K562 (cell line): ENCODE results near the gene FAM117A. TPM values are rescaled to one million over a fixed set of nuclear protein-coding genes. Genes with fewer than 3 reads are reported as not detected.

ENCODE experiments used
- ATAC-seq: fragments of 200-7000 bp; cut with Tn5 transposase; 3 replicates; pipeline ENCODE4 v1.9.1; 2020; ENCODE audit warnings: moderate library complexity
- BruUV-seq: library from RNA; stranded (reverse); fragments of 400-500 nt; replicated peaks from 2 replicates; lab custom pipeline; 2021; lab: Mats Ljungman, UMichigan
- CTCF ChIA-PET: fragments of 300-600 bp; formaldehyde crosslinking; extraction: SDS; loops from one replicate; lab custom pipeline; 2021; ENCODE audit warnings: low intra/inter-chr PET ratio; lab: Yijun Ruan, JAX
- POLR2A ChIA-PET: fragments of 300-600, 350-650 bp; sonication (Branson Sonifier 250); formaldehyde crosslinking; extraction: SDS; loops from one replicate; lab custom pipeline; 2021; ENCODE audit warnings: antibody characterized with exemption, inconsistent platforms; lab: Yijun Ruan, JAX
- DNase-seq, 4 experiments: peaks; one replicate each; pipeline versions ENCODE4 v3.0.0 to v3.0.0-alpha.2; 2011 to 2018; ENCODE audit warnings: low spot score in 3 of 4, mixed read lengths in 3 of 4; ENCODE audit errors: extremely low read depth in 1 of 4
- FAIRE-seq: peaks from 2 replicates; lab custom pipeline; 2011; peaks lifted over from hg19 to GRCh38; lab: Jason Lieb, UNC
- H2AFZ ChIP-seq: 2 replicates; pipeline ENCODE4 v1.6.0; 2011; ENCODE audit warnings: low read depth, low read length, control low read depth, inconsistent platforms
- H3K27ac ChIP-seq: fragments of 200-600 bp; 3 replicates; pipeline ENCODE4 v1.8.0; 2011; ENCODE audit warnings: low read depth, mild to moderate bottlenecking, control low read depth, inconsistent platforms, low read length, moderate library complexity, mixed read lengths; ENCODE audit errors: extremely low read depth
- H3K27me3 ChIP-seq, 2 experiments: fragments of 300-600 bp in 1 of 2; 2 replicates in 1 of 2; 3 replicates in 1 of 2; pipeline versions ENCODE4 v1.6.0 to v1.8.0; 2011; ENCODE audit warnings: inconsistent platforms in 2 of 2, low read length in 2 of 2, mild to moderate bottlenecking in 1 of 2, mixed read lengths in 1 of 2, moderate library complexity in 1 of 2; ENCODE audit not compliant: control insufficient read depth in 2 of 2, insufficient read depth in 2 of 2
- H3K36me3 ChIP-seq: fragments of 300-600 bp; 3 replicates; pipeline ENCODE4 v1.8.0; 2011; ENCODE audit warnings: mild to moderate bottlenecking, low read length, inconsistent platforms; ENCODE audit not compliant: control insufficient read depth, insufficient read depth
- H3K4me1 ChIP-seq, 2 experiments: fragments of 200-600 bp in 1 of 2; replicated peaks in 1 of 2; 2 replicates in 1 of 2; 3 replicates in 1 of 2; pipeline versions ENCODE4 v1.5.1 to v1.8.0; 2011; ENCODE audit warnings: inconsistent platforms in 2 of 2, low read length in 2 of 2, mild to moderate bottlenecking in 1 of 2, mixed read lengths in 1 of 2, moderate library complexity in 1 of 2; ENCODE audit not compliant: control insufficient read depth in 2 of 2, insufficient read depth in 2 of 2
- H3K4me2 ChIP-seq: 2 replicates; pipeline ENCODE4 v1.6.1; 2011; ENCODE audit warnings: low read length, control low read depth, inconsistent platforms, mixed read lengths; ENCODE audit not compliant: insufficient read depth
- H3K4me3 ChIP-seq: fragments of 200-600 bp; sonication (generic), shearing (Covaris generic); 2 replicates; pipeline ENCODE4 v1.5.1; 2016; ENCODE audit warnings: control low read depth, inconsistent platforms
- H3K79me2 ChIP-seq: fragments of 200-600 bp; 3 replicates; pipeline ENCODE4 v1.8.0; 2011; ENCODE audit warnings: low read length, inconsistent platforms; ENCODE audit not compliant: control insufficient read depth, insufficient read depth
- H3K9ac ChIP-seq, 2 experiments: 2 replicates each; pipeline versions ENCODE4 v1.6.0 to v1.6.1; 2011; ENCODE audit warnings: low read depth in 2 of 2, low read length in 2 of 2, control low read depth in 1 of 2, inconsistent platforms in 1 of 2, mild to moderate bottlenecking in 1 of 2, mixed read lengths in 1 of 2; ENCODE audit not compliant: insufficient read depth in 1 of 2
- H3K9me1 ChIP-seq: one replicate; pipeline ENCODE4 v1.6.0; 2011; ENCODE audit warnings: inconsistent platforms, mild to moderate bottlenecking, low read length, moderate library complexity; ENCODE audit not compliant: control insufficient read depth, insufficient read depth
- H3K9me3 ChIP-seq: replicated peaks from 2 replicates; pipeline ENCODE4 v1.5.1; 2011; ENCODE audit warnings: low read depth, low read length, inconsistent platforms; ENCODE audit not compliant: control insufficient read depth, insufficient read depth
- H4K20me1 ChIP-seq: replicated peaks from 2 replicates; pipeline ENCODE4 v1.6.1; 2011; ENCODE audit warnings: low read length, inconsistent platforms, mixed read lengths; ENCODE audit not compliant: control insufficient read depth, insufficient read depth
- HMBOX1 ChIP-seq: sonication (generic); IDR thresholded peaks from 2 replicates; pipeline ENCODE4 v1.6.1; 2016
- MAFF ChIP-seq: IDR thresholded peaks from 2 replicates; pipeline ENCODE4 v1.6.1; 2012; ENCODE audit warnings: low read length, improper control_type of control experiment
- RBBP5 ChIP-seq: fragments of 200-600 bp; sonication (generic); IDR thresholded peaks from 2 replicates; pipeline ENCODE4 v1.6.1; 2012; ENCODE audit warnings: borderline replicate concordance, mild to moderate bottlenecking, low read length, control low read depth, inconsistent platforms; ENCODE audit not compliant: insufficient read depth, poor library complexity, severe bottlenecking
- ZNF583 ChIP-seq: fragments of 250-450 bp; sonication (Bioruptor Pico); IDR thresholded peaks from 2 replicates; pipeline ENCODE4 v1.4.0; 2020
- WGBS: fragments of 100-300 bp; shearing (Covaris generic); methylation state at CpG from one replicate; pipeline ENCODE4 v1.1.6; 2016; ENCODE audit warnings: low coverage, mixed read lengths; ENCODE audit not compliant: insufficient coverage; ENCODE audit errors: missing lambda C conversion rate; 5-methylcytosine and 5-hydroxymethylcytosine counted together
- in situ Hi-C: fragments of 300-500 bp; cut with MboI; formaldehyde crosslinking; loops from 4 replicates; pipeline ENCODE4 v1.15.0; 2018; ENCODE audit warnings: inconsistent platforms, mixed read lengths
- intact Hi-C: fragments of 100-400 bp; cut with micrococcal nuclease; formaldehyde crosslinking; loops from 2 replicates; pipeline ENCODE4 v1.14.2; 2022
- polyA plus RNA-seq, 8 experiments: library from polyadenylated mRNA; depleted of rRNA in 4 of 8; stranded (reverse) in 5 of 8; unstranded in 3 of 8; fragments of >200 nt; fragmentation: Nextera tagmentation in 2 of 8; fragmentation: Illumina TruSeq in 1 of 8; extraction: Ambion mirVana in 2 of 8; extraction: Trizol in 1 of 8; gene quantifications; 2 replicates each; pipeline versions ENCODE4 v1.2.1 to v1.2.3, GENCODE V29; 2011 to 2014; ENCODE audit warnings: inconsistent platforms in 1 of 8, missing spikeins in 1 of 8
- total RNA-seq, 7 experiments: library from RNA; depleted of rRNA in 6 of 7; stranded (reverse); fragments of >200 nt in 6 of 7; fragmentation: Illumina TruSeq in 2 of 7; extraction: Trizol in 2 of 7; gene quantifications; 2 replicates each; pipeline versions ENCODE4 v1.2.1 to v1.2.3, GENCODE V29; 2011 to 2021; ENCODE audit warnings: low replicate concordance in 1 of 7
- TF ChIP-seq, protein P1 (sequence below): sonication (generic); formaldehyde crosslinking; IDR thresholded peaks from 2 replicates; pipeline ENCODE4 v1.8.0; 2022; ENCODE audit warnings: missing genetic modification reagents, mild to moderate bottlenecking, borderline replicate concordance

Gene FAM117A
- total and polyA plus RNA-seq, 9 of the 15 experiments (the other 6 are each of a cell fraction or from before 2014, with no cell fraction given), result 3.1 to 79.7 (median 36.6) TPM

DNA sequence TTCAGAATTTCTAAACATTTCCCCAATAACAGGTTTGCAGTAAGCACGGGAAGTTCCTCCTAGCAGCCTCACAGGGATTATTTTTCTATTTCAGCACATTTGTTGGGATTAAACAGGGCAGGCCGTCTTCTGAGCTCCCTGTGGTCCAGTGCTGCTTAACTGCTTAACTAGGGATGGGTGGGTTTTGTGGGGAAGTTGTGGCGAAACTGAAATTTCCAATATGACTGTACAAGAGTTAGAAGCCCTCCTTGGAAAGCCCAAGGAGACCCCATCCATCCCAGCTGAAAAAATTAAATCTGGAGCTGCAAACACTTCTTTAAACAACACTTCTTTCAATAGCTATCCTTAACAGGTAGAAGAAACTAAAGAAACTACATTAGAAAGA lies 22.2 kb downstream of the FAM117A start:
- H3K9ac ChIP-seq, result peak overlapping the region in 1 of 2 experiments; percentile 21; a peak in 1 of 4 replicates
- no peaks in the 10 kb centered on the region; the same call in 1 of the 2 replicates for H3K9me3 ChIP-seq
- peaks cover 28 to 72% of the 10 kb centered on the region in 2 experiments for H3K4me1 ChIP-seq
- no peak overlapping the region for H2AFZ ChIP-seq
- H3K4me3 ChIP-seq, result no peak overlapping the region
- TF ChIP-seq ZNF583 (CRISPR knock-in tag), result no peak
- 0 out of 2 replicates have a peak, but pooled peaks have one; percentile 1 for TF ChIP-seq HMBOX1
- TF ChIP-seq RBBP5, result peak; percentile 29
- TF ChIP-seq, protein P1, sequence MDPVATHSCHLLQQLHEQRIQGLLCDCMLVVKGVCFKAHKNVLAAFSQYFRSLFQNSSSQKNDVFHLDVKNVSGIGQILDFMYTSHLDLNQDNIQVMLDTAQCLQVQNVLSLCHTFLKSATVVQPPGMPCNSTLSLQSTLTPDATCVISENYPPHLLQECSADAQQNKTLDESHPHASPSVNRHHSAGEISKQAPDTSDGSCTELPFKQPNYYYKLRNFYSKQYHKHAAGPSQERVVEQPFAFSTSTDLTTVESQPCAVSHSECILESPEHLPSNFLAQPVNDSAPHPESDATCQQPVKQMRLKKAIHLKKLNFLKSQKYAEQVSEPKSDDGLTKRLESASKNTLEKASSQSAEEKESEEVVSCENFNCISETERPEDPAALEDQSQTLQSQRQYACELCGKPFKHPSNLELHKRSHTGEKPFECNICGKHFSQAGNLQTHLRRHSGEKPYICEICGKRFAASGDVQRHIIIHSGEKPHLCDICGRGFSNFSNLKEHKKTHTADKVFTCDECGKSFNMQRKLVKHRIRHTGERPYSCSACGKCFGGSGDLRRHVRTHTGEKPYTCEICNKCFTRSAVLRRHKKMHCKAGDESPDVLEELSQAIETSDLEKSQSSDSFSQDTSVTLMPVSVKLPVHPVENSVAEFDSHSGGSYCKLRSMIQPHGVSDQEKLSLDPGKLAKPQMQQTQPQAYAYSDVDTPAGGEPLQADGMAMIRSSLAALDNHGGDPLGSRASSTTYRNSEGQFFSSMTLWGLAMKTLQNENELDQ, result no peak
- 0 out of 2 replicates have a peak, but pooled peaks have one; percentile 1 for TF ChIP-seq MAFF
- TF ChIP-seq, all 486 proteins: peak for 3
- H4K20me1 ChIP-seq, result peaks cover 9% of the 10 kb centered on the region
- POLR2A ChIA-PET, result interaction anchor here (0.6 to 4.1 kb wide), 7 partner anchors 14 to 91 kb away, joined by 3 to 21 read pairs (median 5); partner anchors contain the start of genes FAM117A, KAT7 and SLC35B1
- peak overlapping the region; percentile 92 for H3K27ac ChIP-seq
- no peaks in the 10 kb centered on the region for H3K9me1 ChIP-seq
- peaks cover 75% of the 10 kb centered on the region for H3K36me3 ChIP-seq
- CTCF ChIA-PET, result no interaction called here
- H3K79me2 ChIP-seq, result peaks cover 87% of the 10 kb centered on the region
- ATAC-seq, result no peak
- peak overlapping the region; percentile 84; the same call in 1 of the 2 replicates for H3K4me2 ChIP-seq
- in situ Hi-C loops (no loop called here), intact Hi-C loops (no loop called here)
- no TSS peak for BruUV-seq
- FAIRE-seq, result no peak
- no peaks in the 10 kb centered on the region for H3K27me3 ChIP-seq
- 16% methylated on average over 3 of the region's 3 CpGs for WGBS
- DNase-seq, result no peak
